Stimulated activated CD8-positive, alpha-beta memory T cell treated with anti-CD3 and anti-CD28 coated beads, Interleukin-15, amount 100 ng/mL, for 1 hour (primary cell): Measurements from ENCODE around the gene RHBDL3.
A peak's percentile ranks its signal among the peaks of the same experiment; 100 is the strongest.
"Not testable (repeated sequence)": the region's sequence is repeated elsewhere in the genome, so short reads cannot be mapped to it uniquely, and the experiment has no call there.

Experiments used
- DNase-seq: peaks from one replicate; pipeline ENCODE4 v3.0.0-alpha.2; 2020; ENCODE audit warnings: low read depth

RHBDL3 gene

DNA sequence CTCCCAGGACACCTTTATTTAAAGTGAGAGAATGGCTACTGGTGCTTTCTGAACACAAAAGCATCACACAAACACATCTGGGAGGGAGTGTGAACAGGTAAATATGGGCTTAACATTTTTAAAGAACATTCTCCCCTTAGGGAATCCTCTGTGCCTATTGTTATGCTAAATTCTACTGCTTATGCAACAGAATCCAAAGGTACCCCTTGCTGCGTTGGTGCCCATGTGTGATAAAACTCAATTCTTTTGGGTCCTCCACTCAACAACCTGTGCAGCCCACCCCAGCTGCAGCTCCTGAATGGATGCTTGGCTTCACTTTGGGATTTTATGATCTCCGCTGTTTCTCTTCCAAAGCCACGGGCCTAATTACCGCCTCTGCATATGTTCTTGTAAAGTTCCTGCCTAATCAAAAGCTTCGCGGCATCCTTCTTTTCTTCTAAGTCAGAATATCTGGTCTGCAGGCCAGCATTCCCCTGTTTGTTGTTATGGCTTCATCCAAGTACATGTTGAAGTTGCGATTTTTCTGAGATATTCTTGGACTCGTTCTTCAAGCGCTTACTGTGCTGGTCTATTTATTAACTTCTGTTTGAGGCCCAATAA lies 23.9 kb downstream of the RHBDL3 start:
- no peak for DNase-seq

DNA sequence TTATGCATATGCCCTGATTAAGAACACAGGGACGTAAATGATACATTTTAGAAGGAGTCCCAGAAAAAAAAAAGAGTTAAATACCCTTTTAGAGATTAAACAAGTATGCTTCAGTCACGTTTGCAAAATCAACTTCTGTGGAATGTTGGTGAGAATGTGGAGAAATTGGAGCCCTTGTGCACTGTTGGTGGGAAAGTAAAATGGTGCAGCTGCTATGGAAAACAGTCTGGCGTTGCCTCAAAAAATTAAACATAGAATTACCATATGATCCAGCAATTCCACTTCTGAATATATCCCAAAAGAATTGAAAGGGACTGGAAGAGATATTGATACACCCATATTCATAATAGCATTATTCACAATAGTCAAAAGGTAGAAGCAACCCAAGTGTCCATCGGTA lies 26.5 kb downstream of the RHBDL3 start:
- no peak for DNase-seq

DNA sequence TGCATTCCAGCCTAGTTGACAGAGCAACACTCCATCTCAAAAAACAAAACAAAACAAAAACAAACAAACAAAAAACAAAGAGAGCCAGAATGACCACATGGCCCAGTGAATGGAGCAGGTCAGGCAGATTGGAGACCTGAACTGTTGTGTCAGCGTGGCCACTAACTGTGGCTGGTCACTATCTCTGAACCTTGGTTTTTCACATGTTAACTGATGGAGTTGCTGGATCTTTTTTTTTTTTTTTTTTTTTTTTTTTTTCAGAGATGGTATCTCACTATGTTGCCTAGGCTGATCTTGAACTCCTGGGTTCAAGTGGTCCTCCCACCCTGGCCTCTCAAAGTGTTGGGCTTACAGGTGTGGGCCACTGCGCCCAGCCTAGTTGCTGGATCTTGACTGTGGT lies 31.8 kb downstream of the RHBDL3 start:
- no peak for DNase-seq

DNA sequence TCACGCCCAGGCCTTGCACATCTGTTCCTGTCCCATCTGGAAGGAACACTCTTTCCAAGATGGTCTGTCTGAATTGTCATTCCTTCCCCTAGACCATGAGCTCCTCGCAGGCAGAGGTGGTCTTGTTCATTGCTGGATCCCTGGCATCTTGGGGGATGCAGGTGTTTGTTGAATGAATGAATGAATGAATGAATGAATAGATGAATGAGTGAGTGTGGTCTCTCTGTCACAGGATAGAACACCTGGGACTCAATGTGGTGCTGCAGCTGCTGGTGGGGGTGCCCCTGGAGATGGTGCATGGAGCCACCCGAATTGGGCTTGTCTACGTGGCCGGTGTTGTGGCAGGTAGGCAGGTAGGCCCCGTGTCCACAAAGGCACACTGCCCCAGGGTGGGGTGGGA lies 32.2 kb downstream of the RHBDL3 start:
- DNase-seq: no peak

DNA sequence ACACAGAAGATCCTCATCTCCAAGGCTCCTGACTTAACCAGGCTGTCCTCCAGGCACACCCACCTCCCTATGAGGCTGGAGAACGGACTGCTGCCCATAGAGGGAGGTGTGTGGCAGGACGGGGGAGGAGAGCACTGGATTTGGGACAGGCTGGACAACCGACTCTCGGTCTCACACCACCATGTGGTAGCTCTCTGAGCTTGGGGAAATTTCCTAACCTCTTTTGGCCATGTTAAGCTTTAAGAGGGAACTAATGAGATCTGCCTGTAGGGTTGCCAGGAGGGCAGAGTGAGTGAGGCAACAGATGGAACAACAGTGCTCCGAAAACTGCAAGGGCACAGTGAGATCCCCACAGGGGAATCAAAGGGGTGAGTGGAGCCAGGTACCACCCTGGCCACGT lies 32.7 kb downstream of the RHBDL3 start:
- DNase-seq: no peak

DNA sequence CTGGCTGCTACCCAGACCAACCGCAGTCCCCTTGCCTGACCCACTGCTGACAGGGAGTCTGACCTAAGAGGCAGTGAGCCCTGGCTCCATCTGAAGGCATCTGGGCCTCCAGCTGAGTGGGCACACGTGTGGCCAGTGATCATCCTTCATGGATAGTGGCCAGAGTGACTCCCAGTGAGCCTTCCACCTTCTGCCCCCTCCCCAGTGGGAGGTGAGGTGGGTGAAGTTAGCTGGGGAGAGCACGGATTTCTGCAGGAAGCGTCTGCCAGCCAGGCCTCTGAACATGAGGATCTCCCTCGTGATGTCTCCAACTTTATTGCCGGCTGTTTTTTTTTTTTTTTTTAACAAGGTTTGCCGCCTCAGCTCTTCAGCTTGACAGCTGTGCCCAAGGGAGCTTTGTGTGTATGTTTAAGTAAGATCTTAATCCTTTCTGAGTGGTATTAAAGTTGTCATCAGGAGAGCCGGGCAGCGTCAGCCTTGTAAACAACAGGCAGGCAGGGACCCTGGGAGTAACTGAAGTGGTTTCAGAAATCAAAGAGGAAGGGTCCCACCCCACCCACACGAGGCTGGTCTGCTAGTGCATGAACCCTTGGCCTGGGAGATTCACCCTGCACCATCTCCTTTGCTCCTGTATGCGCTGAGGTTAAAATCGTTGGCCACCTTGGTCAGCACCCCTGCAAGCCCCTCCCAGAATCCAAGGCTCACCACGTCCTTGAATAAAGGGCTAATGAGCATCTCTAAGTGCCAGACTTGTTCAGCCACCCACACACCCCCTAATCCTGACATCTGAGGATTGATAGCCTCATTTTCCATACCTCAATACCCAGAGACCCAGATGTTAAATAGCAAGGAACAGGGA lies 33.3 kb downstream of the RHBDL3 start:
- no peak for DNase-seq

DNA sequence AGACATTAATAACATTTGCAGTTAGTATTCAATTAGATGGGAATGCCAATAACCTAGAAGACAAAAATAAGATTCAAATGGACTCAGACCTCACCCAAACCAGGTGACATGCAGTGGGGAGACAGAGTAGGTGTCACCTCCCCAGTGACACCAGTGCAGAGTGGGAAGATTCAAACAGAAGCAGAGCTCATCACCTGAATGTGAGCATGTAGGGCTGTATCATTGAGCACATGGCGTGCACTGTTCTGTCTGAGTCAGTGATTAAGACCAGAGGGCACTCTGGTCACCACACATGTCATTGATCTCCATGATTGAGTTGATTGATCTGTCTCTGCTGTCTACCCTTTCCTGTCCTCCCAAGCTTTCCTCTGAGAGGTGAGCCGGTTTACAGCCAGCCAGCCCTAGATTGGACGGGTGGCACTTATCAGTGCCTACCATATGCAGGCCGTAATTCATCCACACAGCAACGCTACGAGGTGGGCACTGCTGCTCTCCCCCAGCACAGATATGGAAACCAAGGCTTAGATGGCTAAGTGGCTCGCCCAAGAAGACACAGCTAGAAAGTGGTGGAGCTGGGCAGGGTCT lies 34.0 kb downstream of the RHBDL3 start:
- no peak for DNase-seq

DNA sequence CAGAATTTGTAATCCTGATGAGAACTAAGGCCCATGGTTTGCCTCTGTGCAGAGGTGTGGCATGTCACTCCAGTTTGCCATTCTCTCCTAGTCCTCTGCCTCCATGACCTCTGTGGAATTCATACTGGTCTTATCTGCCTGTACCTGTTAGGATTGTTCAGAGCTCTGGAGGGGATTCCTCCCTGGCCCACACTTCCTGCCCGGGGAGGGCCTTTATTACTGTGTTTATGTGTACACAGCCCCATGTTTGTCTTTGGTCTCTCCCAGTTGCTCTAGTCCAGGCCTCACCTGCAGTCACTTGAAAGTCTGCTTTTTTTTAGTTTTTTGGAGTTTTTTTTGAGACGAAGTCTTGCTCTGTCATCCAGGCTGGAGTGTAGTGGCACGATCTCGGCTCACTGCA lies 36.4 kb downstream of the RHBDL3 start:
- DNase-seq: no peak

DNA sequence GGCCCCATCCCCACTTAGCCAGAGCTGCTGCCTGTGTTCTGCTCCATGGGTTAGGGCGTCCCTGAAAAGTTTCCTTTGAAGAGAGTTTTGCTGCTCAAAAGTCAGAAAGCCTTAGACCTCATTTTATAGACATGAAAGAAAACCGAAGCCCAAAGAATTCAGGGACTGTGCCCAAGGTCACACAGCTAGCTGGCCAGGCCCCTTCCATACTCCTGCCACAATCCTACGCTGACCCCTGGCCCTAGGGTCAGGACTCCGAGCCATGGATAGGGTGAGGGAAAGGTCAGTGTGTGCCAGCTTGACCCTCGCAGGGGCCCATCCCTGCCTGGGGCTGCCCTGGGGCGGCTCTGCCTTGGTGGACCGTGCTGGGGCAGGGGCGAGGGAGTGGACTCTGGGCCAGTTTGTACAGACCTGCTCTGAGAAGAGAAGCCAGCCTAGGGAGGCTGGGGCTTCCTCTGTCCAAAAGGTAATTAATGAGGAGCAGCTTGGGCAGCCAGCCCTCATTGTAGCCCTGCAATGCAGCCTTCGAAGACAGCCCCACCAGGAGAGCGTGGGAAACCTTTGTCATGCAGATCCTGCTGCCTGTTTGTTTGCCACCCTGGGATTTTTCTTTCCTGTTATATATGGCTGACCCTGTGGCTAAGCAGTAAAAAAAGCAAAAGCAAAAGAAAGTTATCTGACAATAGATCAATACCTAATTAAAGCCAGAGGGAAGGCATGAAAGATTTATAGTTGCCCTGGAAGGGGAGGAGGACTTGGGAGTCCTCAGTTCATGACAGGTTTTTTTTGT lies 37.4 kb downstream of the RHBDL3 start:
- no peak for DNase-seq

DNA sequence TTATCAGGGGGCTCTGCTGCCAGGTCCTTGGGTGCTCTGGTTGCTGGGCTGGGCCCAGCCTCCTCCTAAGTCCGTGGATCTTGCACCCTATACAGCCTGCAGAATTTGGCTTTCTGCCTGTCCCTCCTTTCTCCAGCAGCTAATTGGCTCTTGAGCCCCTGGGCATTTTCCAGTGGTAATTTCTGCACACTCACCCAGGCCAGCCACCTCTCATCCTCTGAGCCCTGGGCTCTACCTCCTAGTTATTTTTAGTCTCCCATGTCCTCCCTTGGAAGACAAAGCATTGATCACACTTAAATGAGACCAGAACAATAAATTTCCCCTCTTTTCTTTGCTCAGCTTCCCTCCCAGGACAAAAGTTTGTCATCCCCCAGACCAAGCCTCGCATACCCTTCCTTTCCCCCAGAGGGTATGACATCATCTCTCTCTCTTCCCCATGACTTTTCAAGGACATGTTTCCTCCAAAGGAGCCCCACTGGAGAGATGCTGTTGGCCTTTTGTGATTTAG lies 38.2 kb downstream of the RHBDL3 start:
- DNase-seq: no peak

DNA sequence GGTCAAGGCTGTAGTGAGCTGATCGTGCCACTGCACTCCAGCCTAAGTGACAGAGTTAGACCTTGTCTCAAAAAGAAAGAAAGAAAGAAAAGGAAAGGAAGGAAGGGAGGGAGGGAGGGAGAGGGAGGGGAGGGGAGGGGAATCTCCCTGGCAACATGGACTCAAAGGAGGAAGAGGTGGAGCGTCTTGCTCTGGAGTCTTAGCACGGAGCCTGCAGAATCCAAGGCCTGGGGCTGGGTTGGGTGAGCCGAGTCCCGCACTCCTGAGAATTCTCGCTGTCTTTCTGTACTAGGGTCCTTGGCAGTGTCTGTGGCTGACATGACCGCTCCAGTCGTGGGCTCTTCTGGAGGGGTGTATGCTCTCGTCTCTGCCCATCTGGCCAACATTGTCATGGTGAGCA lies 39.4 kb downstream of the RHBDL3 start:
- no peak for DNase-seq

DNA sequence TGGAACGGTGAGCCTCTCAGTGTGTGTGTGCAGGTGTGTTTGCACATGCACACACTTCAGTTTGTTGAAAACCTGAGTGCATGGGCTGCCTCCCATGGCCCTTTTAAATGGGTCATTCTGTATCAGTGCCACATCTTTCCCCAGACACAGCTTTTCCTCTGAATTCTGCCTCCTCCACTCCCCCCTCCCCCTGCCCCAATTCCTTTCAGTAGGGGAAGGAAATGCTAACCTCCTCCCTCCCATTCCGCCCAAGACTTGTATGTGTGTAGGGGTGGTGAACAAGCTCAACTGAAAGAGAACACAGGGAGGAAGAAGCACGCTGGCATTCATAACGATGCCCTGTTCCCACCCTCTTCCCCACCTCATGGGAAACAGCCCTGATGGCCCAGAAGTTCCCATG lies 42.0 kb downstream of the RHBDL3 start:
- no peak for DNase-seq

DNA sequence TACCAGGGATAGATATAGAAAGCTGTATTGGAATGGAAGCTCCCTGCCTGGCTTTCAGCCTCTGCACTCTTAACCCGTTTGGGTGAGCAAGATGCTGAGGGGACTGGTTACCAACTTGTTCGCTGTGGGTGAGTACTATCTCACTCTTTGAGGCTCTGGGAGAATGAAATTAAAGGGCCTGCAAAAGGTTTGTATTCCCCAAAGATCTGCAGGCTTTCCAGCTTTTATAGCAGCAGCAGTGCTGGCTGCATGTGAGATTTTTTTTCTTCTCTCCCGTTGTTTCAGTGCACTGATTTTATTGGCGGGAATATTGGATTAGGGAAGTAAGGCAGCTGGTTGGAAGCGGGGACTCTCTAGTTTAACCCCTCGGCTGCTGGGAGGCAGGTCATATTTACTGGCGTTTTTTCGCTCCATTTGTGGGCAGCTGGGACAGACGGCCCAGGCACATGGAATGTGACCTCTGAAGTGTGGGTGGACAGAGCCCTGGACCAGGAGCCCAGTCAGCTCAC lies 45.5 kb downstream of the RHBDL3 start:
- DNase-seq: no peak

DNA sequence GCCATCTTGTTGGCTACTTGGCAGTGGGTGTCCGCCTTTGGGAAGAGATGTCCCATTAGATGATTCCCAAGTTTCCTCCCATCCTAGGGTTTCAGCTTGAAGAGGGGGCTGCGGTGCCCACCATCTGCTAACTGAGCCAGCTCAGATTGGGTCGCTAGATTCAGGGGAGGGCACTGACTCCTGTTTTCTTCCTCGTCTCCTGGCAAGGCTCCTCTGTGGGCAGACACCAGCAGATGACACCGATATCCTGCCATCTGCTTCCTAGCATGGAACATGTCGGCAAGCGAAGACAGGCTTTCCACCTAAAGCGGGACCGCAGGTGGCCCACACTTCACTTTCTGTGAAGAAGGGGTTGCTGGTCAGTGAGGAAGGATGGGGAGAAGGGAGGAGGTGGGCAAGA lies 49.0 kb downstream of the RHBDL3 start:
- no peak for DNase-seq

DNA sequence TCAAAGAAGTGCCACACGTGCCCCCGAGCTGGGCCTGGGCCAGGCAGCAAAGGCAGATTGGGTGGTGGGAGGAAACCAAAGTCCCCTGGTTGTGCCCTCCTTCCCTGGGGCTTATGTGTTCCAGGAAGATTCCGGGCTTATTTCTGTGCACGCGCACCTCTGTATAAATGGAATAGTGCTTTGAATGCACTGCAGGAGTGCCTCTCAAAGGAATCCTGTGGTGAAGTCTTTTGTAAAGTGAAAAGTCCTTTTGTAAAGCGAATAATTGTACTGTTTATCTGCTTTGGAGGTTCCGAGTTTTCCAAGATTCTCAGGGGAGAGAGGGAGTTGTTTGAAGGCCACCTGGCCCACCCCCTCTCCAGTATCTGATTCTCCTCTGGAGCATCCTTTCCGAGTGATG lies 49.5 kb downstream of the RHBDL3 start:
- DNase-seq: no peak

DNA sequence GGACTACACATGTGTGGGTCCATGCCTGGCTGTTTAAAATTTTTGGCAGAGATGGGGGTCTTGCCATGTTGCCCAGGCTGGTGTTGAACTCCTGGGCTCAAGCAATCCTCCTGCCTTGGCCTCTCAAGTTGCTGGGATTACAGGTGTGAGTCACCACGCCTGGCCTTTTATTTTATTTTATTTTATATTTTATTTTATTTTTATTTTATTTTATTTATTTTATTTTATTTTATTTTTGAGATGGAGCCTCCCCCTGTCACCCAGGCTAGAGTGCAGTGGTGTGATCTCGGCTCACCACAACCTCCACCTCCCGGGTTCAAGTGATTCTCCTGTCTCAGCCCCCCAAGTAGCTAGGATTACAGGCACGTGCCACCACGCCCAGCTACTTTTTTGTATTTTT lies 51.0 kb downstream of the RHBDL3 start:
- not testable (repeated sequence) for DNase-seq

DNA sequence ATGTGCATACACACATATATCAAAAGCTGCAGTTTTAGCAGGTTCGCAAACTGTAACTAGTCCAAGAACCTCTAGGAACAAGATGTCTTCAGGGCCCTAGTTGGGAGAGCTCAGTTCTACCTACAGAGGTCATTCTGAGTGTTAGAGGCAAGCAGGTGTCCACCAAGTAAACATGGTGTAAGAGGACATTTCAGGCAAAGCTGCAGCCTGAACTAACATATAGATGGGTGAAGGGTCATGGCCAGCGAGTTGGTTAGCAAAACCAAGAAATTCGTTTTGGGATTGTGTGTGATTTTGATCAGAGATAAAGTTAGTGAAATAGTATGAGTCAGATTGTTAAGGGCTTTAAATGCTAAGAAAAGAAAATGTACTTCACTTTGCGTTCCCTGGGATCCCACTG lies 51.7 kb downstream of the RHBDL3 start:
- no peak for DNase-seq

DNA sequence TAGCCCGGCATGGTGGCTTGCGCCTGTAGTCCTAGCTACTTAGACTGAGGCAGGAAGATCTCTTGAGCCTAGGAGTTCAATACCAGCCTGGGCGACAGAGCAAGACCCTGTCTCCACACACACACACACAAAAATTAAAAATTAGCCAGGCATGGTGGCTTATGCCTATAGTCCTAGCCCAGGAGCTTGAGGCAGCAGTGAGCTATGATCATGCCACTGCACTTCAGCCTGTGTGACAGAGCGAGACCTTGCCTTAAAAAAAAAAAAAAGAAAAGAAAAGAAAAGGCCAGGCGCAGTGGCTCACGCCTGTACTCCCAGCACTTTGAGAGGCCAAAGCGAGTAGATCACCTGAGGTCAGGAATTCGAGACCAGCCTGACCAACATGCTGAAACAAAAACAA lies 52.4 kb downstream of the RHBDL3 start:
- no peak for DNase-seq

DNA sequence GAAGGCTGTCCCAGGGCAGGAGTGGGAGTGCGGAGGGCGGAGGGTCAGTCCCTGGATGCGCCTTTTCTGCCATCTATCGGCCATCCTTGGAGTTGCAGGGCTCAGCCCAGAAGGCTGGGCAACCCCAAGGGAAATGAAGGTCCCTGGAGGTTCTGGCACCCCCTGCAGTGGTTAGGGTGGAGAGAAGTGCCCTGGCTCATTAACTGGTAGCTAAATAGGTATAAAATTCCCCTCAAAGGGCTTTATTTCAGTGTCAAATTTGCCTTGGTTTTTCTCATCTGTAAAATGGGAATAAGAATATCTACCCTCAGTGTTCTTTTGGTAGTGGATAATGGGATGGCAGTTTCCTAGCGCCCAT lies 53.9 kb downstream of the RHBDL3 start:
- peak; percentile 64 for DNase-seq

DNA sequence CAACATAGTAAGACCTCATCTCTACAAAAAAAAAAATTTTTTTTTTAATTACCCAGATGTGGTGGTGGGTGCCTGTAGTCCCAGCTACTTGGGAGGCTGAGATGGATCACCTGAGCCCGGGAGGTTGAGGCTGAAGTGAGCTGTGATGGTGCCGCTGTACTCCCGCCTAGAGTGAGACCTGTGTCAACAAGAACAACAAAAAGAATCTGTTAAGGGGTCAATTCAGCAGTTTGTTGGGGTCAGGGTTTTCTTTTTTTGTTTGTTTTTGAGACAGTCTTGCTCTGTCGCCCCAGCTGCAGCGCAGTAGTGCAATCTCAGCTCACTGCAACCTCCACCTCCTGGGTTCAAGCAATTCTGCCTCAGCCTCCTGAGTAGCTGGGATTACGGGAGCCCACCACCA lies 54.4 kb downstream of the RHBDL3 start:
- DNase-seq: not testable (repeated sequence)

DNA sequence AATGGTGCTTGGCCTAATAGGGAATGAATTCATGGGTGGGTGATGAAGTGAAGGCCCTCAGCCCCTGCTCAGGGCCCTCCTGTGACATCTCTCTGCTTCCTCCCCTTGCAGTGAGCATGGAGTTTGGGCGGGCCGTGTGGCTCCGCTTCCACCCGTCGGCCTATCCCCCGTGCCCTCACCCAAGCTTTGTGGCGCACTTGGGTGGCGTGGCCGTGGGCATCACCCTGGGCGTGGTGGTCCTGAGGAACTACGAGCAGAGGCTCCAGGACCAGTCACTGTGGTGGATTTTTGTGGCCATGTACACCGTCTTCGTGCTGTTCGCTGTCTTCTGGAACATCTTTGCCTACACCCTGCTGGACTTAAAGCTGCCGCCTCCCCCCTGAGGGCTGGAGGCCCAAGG lies 55.2 kb downstream of the RHBDL3 start:
- no peak for DNase-seq

DNA sequence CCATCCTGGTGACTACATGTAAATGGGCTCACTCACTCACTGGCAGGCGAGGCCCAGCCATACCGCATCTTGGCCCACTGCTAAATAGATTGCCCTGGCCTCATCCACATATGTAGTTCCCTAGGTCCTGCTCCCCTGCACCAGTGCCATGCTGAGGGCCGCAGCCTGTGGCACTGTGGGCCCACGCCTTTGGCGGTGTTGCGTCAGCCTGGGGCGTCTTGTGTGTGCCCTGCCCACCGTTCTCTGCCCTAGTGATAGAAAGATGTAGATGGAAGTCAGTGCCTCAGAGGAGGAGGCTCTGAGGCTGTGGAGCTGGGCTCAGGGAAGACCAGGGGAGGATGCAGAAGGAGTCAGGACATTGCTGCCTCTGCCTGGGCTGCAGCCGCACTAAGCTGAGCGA lies 57.4 kb downstream of the RHBDL3 start:
- no peak for DNase-seq
